Stimulated activated CD4-positive, alpha-beta T cell treated with anti-CD3 and anti-CD28 coated beads, Interleukin-1b, Interleukin-23, amount 100 ng/mL, for 48 hours (primary cell): ENCODE data around the gene SEMA6B.
"Not testable (repeated sequence)": the region's sequence is repeated elsewhere in the genome, so short reads cannot be mapped to it uniquely, and the experiment has no call there.

Experiments used
- DNase-seq: peaks from one replicate; pipeline ENCODE4 v3.0.0-alpha.2; 2020

Gene SEMA6B

DNA sequence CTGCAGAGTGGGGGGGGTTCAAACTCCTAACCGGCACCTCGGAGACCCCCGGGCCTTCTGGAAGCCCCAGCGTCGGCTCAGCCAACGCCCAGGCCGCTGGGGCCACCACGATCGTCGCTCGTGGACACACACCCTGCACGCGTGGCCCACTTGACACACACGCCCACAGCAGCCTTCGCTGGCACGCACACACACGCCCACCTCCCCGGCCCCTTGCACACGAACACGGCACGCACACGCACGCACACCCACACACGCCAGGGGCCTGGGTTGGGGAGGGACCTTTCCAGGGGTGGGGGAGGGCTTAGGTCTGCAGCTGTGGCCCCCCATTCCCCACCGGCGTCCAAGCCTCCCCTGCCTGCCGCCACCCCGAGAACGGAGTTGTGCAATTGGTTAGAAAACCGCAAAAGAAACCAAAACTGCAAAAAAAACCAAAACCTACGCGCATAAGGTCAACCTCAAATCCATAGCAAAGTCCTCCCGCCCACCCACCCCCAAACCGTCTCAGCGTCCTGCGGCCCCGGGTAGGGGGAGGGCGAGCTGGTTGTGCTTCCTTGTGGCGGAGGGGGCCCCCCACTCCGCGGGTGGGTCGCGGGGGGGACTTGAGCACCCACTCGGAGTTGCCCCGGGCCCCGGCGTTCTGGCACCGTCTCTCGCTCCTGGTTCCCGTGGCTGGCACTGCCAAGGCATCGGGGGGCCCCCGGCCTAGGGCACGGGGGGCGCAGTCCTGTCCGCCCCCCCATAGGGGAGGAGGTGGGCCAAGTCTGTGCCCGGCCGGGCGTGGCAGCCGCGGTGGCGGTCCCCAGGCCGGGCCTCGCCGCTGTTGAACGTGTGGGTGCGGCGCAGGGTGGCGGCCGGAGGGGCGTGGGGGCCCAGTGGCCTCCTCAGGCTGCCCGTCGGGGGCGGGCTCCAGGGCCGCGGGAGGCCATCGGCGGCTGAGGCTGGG is 16.3 kb downstream of the SEMA6B start:
- no peak for DNase-seq

DNA sequence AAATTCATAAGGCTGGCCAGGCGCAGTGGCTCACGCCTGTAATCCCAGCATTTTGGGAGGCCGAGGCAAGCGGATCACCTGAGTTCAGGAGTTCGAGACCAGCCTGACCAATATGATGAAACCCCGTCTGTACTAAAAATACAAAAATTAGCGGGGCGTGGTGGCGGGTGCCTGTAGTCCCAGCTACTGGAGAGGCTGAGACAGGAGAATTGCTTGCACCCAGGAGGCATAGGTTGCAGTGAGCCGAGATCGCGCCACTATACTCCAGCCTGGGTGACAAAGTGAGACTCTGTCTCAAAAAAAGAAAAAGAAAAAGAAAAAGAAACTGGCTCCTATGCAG is 17.7 kb downstream of the SEMA6B start:
- not testable (repeated sequence) for DNase-seq

DNA sequence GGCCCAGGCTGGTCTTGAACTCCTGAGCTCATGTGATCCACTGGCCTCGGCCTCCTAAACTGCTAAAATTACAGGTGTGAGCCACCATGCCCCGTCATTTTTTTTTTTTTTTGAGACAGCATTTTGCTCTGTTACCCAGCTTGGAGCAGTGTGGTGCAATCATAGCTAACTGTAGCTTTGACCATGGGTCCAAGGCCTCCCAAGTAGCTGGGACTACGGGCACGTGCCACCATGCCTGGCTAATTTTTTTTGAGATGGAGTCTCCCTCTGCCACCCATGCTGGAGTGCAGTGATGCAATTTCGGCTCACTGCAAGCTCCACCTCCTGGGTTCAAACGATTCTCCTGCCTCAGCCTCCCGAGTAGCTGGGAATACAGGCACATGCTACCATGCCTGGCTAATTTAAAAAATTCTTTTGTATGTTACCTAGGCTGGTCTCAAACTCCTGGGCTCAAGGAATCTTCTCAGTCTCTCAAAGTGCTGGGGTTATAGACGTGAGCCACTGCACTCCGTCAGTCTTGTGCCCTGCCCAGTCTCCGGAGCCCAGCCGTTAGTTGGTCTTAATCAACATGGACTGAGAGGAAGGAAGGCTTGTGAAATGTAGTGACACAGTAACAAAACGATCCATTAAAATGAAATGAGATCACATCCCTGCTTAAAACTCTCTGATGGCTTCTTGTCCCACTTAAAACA is 18.2 kb downstream of the SEMA6B start:
- DNase-seq: no peak

DNA sequence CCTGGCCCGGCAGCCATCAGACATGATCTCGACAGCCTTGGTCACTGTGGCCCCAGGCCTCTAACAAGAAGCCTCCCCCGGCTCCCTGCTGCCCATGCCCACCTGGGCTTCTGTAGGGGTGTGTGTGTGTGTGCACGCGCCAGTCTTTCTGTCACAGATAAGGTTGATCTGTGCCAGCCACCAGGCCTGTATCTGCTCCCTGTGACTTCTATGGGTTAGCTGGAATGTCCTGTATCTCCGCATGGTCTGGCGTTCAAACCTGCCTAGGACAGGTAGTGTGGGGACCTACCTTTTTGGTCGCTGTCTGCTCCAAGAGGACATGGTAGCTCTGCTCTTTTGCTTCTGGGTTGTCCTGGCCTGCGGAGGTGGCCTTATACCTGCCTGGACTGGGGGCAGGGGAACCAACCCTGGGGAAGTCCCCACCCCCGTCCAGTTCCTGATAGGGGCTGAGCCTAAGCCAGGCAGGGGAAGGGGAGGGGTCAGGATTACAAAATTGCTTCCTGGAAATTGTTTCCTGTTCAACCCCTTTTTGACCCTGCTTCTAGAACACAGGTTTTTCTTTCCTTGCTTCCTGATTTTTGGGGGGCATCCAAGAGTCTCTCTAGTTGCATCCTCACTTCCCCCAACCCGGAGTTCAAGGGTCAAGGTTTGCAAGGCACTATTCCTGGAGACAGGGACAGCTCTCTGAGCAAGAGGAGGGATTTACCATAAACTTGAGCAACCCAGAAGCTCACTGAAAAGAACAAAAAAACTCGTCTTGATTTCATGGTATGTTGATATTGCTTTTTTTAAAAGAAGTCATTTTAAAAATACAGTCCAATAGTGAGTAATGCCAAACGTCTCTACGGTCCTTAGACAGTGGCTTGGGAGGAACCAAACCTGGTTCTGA is 19.5 kb downstream of the SEMA6B start, which contains the start of gene LRG1:
TSS of gene LRG1 (minus strand) at position 344 of the 889 bp plus-strand sequence. CDS start at position 321, 23 bp downstream.
- DNase-seq: no peak

DNA sequence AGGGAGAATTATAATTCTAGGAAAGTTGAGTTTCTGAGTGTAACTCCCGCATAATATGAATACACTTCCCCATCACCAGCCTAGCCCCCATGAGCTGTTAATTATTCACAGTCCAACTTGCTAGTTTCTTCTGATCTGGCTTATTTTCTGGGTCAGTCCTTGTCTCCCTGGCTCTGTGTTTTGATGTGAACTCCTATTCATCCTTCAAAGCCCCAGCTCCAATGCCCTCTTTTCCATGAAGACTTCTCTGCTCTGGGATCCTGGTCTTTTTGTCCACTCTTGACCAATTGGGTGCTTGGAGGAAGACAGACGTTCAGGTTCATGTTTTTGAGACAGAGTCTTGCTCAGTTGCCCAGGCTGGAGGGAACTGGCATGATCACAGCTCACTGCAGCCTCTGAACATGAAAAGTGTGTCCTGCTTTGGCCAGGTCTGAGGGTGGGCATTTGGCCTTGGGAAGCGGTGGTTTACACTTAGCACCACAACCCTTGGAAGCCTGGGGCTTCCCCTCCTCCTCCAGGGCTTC is 20.3 kb downstream of the SEMA6B start:
- DNase-seq: no peak

DNA sequence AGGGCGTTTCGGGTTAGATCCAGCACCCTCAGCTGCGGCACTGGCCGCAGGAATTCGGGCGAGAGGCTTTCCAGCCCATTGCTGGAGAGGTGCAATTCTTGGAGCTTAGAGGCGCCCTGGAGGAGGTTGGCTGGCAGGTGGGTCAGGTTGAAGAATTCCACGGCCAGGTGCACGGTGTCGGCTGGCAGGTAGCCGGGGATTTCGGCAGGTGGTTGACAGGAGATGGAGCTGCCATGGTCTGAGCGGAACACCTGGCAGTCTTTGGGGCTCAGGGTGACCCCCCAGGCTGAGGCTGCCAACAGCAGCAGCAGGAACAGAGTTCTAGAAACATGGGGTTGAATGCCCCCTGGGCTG is 20.9 kb downstream of the SEMA6B start:
- DNase-seq: no peak

DNA sequence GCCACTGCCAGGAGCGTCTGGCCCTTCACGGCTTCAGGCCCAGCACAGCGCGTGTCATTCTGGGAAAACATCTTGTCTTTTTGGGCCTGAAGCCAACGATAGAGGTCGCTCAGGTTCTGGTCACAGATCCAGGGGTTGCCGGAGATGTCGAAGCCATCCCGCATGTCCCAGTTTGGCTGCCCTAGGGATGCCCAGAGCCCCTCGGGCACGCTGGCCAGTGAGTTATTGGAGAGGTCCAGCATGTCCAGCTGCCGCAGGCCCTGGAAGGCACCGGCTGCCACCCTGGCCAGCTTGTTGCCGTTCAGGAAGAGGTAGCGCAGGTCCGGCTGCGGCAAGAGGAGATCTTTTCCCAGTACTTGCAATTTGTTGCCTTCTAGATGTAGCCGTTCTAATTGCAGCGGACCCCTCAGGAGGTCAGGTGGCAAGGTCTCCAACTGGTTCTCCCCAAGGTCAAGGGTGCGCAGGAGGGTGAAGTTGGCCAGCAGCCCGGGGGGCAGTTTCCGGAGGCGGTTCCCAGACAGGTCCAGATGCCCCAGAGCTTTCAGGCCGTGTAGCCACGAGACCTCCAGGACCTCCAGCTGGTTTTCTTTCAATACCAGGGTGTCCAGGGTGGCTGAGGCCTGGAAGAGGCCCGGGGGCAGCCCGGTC is 21.4 kb downstream of the SEMA6B start:
- DNase-seq: no peak

DNA sequence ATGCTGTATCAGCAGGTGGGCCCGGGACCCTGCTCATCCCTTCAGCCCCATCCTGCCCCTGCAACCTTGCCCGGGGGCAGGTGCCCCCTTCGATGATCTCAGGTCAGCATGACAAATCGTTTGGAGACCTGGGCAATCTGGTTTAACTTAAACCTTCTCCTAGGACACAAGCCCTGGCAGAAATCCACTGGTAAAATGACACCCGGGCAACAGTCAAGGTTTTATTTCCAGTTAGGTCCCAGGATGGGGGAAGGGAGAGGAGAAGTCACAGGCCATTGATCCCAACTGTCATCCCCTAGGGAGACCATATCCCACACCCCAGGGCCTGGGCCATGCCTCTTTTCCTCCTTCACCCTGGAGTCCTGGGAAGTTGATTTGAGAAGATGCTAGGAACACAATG is 22.7 kb downstream of the SEMA6B start:
- DNase-seq: no peak

DNA sequence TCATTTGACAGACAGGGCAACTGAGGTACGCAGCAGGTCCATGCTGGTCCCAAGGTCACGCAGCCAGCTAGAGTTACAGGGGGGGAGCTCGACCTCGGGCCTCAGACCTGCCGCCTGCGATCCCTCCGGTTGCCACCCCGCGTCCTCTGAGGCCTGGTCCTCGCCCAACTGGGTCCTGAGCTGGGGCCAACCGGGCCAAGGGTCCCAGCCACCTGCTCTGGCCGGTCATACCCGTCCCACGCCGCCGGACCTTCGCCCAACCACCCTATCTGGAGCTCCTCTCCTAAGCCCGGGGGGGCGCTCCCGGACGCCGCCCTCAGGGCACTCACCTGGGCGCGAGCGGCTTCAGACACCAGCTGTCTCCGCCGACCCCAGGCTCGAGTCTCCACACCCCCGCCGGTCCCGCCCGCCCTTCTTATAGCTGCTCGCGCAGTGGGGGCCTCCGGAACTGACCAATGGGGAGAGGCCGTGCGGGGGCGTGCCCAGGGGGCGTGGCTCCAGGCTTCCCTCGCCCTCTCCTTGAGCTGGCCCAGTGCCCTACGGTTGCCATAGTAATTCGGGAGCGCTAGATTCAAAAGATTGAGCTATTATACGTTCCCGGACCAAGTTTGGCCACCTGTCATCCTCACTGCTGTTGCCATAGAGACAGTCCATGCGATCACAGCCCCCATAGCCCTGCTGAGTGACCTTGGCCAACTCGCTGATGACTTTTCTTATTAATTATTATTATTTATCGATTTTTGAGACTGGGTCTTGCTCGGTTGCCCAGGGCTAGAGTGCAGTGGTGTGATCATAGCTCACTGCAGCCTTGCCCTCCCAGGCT is 24.4 kb downstream of the SEMA6B start, which contains the start of gene PLIN5:
TSS of gene PLIN5 (minus strand) at position 389 of the 823 bp plus-strand sequence. CDS start 1,150 bp downstream, outside the sequence.
- peak; percentile 49 for DNase-seq

DNA sequence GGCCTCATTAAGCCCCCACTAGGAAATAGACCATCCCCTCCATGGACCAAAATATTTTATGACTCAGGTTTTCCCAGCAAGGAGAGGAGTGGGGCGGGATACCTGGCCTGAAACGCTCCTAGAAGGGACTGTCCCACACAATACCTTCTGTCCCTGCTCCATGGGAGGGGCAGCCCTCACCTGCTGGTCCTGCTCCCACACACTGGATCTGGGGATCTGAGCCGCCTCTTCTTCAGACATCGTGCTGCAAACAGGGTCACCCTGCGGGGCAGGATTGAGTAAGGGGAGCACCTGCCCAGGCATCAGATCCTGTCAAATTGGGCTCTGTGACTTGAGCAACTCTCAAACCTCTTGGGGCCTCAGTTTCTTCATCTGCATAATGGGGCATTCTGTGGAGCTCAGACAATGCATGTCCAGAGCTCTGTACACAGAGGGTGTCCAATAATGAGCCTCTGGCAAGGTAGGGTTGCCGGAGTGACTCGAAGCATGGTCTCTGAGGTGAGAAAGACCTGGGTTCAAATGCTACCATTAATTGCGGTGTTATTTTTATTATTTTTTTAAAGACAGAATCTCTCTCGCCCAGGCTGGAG is 25.6 kb downstream of the SEMA6B start:
- DNase-seq: no peak

DNA sequence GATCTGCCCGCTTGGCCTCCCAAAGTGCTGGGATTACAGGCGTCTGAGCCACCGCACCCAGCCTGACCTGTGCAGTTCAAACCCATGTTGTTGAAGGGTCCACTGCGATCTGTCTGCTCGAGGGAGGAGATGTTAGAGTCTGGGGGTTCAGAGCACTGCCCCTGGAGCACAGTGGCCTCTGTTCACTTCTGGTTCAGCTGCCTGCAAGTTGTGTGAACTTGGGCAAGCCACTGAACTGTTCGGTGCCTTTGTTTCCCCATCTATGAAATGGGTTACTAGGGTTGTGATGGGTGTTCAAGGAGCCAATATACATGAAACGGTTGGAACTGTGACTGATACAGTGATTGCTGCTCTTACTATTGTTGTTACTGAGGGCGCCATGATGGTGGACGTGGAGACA is 26.1 kb downstream of the SEMA6B start:
- DNase-seq: no peak

DNA sequence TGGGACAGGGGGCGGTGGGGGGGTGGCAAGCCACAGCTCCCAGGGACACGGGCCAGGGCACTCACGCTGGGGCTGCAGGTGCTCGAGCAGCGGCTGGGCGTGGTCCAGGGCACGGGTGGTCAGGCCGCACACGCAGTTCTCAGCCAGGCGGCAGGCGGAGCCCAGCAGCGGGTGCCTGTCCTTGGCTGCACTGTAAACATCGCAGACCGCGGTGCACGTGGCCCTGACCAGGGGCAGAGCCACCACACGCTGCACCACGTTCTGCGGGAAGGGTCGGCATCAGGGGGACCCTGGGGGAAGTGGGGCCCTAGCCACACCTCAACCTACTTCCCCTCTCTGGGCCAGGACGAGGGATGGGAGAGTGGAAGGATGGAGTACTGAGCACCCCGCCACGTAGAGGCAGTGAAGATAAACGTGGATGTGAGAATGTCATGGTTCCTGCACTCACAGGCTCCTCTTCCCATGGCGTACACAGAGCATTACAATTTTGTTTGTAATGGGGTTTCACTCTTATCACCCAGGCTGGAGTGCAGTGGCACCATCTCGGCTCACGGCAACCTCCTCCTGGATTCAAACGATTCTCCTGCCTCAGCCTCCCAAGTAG is 27.8 kb downstream of the SEMA6B start:
- no peak for DNase-seq

DNA sequence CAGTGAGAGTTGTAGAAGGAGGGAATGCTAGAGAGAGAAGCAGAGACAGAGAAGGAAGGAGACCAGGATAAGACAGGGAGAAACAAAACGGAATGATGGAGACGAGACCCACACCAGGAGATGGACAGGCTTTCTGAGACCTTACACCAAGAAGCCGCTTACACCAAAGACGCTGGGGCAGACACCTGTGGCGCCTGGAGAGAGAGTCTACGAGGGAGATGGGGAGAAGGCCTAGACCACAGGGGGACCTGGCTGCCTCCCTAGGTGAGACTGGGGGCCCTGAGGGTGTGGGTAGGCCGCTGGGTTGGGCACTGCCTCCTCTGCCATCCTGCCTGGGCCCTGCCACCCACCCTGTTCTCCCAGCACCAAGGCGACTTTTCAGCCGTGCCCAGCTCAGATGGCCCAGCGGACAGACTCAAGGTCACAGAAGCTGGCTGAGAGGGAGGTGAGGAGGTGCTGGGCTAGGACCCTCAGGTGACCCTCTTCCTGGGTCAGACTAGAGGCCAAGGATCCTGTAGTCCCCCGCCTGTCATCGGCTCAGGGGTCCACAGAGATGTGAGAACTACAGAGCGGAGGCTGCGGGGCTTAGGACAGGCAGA is 29.5 kb downstream of the SEMA6B start:
- no peak for DNase-seq

DNA sequence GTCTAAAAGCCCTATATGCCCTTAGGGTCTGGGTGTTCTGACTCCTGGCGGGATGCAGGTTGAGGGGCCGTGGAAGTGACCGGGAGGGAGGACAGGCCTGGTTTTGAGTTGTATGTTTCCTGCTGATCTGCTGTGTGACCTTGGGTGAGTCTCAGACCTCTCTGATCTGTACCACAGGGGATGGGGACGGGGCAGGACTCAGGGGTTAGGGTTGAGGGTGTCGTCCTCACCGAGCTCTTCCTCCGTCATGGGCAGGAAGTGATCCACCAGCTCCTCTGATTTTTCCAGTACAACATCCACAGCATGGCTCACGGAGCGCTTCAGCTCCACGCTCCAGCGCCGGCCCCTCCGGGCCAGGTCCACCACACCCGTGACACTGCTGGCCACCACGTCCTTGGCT is 30.6 kb downstream of the SEMA6B start:
- DNase-seq: no peak

DNA sequence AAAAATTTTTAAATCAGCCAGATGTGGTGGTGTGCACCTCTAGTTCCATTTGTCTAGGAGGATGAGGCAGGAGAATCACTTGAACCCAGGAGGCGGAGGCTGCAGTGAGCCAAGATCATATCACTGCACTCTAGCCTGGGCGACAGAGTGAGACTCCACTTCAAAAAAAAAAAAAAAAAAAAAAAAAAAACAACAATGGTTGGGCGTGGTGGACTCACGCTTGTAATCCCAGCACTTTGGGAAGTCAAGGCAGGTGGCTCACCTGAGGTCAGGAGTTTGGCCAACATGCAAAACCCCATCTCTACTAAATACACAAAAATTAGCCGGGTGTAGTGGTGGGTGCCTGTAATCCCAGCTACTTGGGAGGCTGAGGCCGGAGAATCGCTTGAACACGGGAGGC is 32.1 kb downstream of the SEMA6B start:
- not testable (repeated sequence) for DNase-seq

DNA sequence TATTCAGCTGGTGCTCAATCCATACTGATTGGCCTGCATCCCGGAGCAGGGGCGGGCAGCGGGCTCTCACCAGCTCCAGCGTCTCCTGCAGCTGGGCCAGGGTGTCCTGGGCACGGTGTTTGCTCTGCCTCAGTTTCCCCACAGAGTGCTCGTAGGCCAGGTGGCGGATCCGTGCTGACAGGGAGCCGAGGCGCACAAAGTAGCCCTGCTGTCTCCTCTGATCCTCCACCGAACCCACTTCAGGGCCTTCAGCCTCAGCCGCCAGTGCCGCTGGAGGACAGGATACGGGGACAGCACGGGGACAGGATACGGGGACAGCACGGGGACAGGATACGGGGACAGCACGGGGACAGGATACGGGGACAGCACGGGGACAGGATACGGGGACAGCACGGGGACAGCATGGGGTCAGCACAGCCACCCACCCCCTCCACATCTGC is 33.9 kb downstream of the SEMA6B start:
- DNase-seq: no peak

DNA sequence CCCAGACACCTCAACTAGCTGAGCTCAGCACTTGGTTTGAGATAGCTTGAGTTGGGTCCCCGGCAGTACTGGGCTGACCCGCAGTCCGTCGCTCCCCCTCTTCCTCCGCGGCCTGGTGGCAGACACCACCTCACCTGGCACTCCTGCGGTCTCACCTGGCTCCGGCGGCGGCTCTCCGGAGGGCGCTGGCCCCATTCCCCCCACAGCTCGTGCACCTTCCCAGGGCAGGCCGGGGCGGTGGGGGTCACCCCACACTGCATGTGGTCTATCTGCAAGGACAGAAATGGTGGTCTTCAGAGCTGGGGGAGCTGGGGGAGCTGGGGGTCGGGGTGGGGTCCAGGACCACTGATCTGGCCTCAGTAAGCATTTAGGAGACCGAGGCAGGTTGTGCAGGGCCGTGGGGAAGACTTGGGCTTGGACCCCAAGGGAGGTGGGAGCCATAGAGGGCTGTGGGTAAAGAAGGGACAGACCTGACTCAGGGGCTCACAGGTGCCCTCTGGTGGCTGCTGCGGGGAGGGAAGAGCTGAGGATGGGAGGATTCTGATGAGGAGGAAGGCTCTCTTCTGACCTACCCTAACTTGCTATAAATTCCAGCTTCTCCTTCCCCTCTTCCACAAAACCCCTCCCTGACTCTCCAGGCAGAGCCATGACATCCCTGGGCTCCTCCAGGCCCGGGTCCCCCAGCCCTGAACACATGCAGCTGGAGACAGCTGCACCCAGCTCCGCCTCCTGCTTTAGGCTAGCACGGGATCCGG is 34.5 kb downstream of the SEMA6B start:
- DNase-seq: peak; percentile 74

DNA sequence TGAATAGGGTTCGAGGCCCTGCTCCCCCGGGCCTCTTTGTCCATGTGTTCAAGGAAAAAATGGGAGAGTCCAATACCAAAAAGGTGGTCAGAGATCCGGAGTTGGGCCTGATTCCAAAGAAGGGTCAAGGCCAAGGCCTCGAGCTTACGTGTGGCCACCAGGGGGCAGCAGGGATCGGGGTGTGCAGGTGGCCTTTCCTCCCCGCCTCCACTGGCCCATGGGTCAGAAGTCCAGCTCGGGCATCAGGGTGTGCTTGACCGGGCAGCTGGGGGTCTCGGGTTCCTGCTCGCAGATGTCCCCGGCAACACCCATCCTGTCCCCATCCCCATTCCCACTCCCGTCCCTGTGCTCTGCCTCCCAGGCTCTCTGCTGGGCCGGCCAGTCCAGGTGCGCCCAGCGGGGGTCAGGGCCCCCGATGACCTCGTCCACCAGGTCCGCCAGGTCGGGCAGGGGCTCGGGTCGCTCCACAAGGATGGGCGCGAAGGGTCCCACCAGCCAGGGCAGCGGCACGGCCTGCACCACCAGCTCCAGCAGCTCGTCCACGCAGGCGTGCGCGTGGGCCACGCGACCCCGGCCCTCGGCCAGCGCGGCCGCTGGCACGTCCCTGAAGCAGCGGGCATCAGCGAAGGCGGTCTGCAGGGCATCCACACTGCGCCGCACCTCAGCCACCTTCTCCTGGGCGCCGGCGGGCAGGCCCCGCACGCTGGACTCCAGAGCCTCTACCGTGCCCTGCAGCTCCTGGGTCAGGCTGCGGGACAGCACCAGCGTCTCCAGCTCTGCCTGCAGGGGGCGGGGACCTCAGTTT is 36.0 kb downstream of the SEMA6B start:
- DNase-seq: peak; percentile 12
